ENCODE results near the gene COL4A6. TPM values are rescaled to one million over a fixed set of nuclear protein-coding genes. Genes with fewer than 3 reads are reported as not detected.
A peak's percentile ranks its signal among the peaks of the same experiment; 100 is the strongest.

The COL4A6 gene
- total and polyA plus RNA-seq, 5 experiments from 2014 or later, result not detected

DNA sequence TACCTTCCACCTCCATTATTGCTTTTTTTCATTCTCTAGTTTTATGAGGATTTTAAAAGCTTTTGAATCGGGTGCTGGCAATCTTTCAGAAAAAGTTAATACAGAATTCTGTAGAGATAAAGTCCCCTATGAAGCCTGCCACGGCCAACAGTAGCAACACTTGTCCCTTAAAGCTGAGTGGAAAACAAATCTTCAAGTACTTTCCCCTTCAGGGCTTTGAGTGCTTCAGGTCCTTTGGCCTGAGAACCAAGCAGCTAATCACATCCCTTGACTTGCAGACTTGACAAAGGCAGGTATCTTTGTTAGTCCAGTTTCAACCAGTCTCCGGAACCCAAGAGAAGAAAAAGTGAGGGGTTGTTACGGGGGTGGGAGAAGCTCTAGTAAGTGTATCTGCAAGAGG, 202.2 kb downstream of the COL4A6 start:
- Mint-ChIP-seq H3K27me3 (peaks cover 1 to 9% (median 4%) of the 10 kb centered on the region in 5 donors), H3K36me3 (no peaks in the 10 kb centered on the region), H3K4me1 (no peaks in the 10 kb centered on the region), H3K9me3 (no peaks in the 10 kb centered on the region), H3K27ac (no peak overlapping the region), H3K4me3 (no peak overlapping the region)
- POLR2A ChIA-PET, result no interaction called here
- ATAC-seq (no peak), DNase-seq (no peak)

DNA sequence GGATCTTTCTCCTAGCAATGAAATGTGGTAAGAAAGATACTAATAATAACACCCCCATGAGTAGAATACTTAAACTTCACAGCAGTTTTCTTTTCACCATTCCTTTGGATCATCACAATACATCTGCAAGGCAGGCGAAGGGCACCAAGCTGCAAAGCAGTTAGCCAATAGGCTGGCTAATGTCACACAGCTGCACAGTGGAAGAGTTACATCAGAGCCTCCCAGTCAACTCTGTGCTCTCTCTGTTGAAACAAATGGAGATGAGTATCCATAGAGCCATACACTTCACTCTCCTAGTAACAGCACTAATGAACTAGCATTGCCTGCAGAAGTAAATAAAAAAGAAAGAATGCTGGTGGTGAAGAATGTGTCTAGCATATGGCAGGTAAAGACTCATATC, 207.6 kb downstream of the COL4A6 start:
- no peak overlapping the region for H3K4me3 Mint-ChIP-seq
- no peaks in the 10 kb centered on the region for H3K36me3 Mint-ChIP-seq
- DNase-seq, result no peak
- H3K4me1 Mint-ChIP-seq, result no peaks in the 10 kb centered on the region
- POLR2A ChIA-PET, result no interaction called here
- no peaks in the 10 kb centered on the region for H3K9me3 Mint-ChIP-seq
- H3K27me3 Mint-ChIP-seq, result peaks cover 0 to 6% (median 0%) of the 10 kb centered on the region in 5 donors
- H3K27ac Mint-ChIP-seq, result no peak overlapping the region
- ATAC-seq, result no peak

DNA sequence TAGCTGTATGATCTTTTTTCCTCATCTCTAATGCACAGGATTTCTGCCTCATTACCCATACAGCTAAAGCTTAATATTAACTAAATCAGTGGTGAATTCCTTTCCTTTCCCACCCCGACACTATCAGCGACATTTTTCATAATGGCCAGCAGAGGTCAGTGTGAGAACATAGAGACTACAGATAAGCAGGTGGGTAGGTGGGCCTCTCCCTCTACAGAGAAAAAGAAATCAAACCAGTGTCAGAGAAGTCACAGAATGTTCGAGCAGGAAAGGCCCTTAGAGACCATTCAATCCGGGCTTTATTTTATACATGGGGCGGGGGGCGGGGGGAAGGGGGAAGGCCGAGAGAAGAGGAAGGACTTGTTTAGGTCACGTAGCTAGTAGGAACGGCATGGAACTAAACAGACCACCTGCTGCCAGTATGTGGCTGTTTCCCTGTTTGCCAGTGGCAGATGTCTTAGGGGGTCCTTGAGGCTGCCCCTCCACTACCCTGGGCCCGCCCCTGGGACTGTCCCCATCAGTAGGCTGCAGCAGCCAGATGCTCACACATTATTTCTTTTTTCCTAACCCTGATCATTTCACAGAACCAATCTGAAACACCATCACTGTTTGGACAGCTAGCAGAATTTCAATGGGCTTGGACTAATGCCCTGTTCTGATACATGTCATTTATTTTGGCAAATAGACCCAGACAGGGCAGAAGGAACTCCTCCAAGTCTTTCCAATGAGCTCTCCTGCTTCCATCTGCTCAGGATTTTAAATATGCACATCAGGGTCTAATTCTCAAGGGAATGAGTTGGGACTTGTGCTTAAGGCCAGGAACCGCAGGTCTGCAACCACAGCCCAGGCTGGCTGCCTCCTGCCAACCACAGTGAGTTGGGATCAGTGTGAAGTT, 213.2 kb downstream of the COL4A6 start:
- Mint-ChIP-seq H3K36me3 (no peaks in the 10 kb centered on the region), H3K27me3 (peaks cover 0 to 12% (median 2%) of the 10 kb centered on the region in 5 donors), H3K4me1 (peaks cover 2 to 5% (median 3%) of the 10 kb centered on the region in 4 donors), H3K9me3 (no peaks in the 10 kb centered on the region), H3K27ac (no peak overlapping the region), H3K4me3 (peak overlapping the region in 5 of 10 donors; percentile 3 to 46 (median 25))
- ATAC-seq, result no peak
- POLR2A ChIA-PET, result no interaction called here
- peak in 1 of 10 donors; percentile 8 for DNase-seq

DNA sequence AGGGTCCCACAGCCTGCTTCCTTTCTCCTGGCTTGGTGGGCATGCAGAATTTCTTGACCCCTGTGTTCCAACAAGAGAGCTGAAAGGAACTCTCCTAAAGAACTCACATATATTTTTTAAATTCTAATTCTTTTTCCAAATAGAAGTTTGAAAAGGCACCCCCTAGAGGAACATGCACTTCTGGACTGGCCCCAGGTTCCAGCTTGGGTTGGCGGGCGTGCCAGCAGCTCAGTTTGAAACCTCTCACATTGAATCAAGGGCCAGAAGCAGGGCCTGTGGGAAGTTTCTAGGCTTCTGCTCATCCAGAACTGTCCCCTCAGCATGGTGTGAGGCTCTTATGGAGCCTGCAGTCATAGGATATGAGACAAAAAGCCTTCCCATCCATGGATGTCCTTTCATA, 214.0 kb downstream of the COL4A6 start:
- Mint-ChIP-seq H3K4me3 (no peak overlapping the region), H3K27ac (no peak overlapping the region), H3K27me3 (peaks cover 0 to 12% (median 2%) of the 10 kb centered on the region in 5 donors), H3K9me3 (no peaks in the 10 kb centered on the region), H3K4me1 (peaks cover 2 to 5% (median 3%) of the 10 kb centered on the region in 4 donors), H3K36me3 (no peaks in the 10 kb centered on the region)
- no peak for DNase-seq
- no peak for ATAC-seq
- POLR2A ChIA-PET, result no interaction called here

DNA sequence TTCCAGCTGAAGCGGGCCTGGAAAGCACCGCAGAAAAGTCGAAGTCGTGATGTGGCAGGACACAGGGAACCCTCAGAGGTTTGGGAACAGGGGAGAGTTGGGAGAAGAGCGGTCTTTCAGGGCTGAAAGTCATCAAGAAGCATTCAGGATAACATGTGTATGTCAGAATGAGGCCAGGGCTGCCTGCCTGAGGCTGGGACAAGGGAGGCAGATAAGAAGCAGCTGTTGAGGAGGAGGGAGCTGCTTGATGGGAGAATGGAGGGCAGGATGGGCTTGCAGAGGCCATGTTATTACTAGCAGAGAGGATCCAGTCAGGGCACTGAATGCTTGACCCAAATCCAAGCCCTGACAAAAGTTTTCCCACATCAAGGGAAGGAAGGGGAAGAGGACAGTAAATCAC, 214.6 kb downstream of the COL4A6 start:
- Mint-ChIP-seq H3K4me1 (peaks cover 2 to 5% (median 3%) of the 10 kb centered on the region in 4 donors), H3K27ac (no peak overlapping the region), H3K27me3 (peaks cover 0 to 12% (median 2%) of the 10 kb centered on the region in 5 donors), H3K36me3 (no peaks in the 10 kb centered on the region), H3K9me3 (no peaks in the 10 kb centered on the region), H3K4me3 (no peak overlapping the region)
- ATAC-seq (no peak), DNase-seq (no peak)
- POLR2A ChIA-PET, result no interaction called here

DNA sequence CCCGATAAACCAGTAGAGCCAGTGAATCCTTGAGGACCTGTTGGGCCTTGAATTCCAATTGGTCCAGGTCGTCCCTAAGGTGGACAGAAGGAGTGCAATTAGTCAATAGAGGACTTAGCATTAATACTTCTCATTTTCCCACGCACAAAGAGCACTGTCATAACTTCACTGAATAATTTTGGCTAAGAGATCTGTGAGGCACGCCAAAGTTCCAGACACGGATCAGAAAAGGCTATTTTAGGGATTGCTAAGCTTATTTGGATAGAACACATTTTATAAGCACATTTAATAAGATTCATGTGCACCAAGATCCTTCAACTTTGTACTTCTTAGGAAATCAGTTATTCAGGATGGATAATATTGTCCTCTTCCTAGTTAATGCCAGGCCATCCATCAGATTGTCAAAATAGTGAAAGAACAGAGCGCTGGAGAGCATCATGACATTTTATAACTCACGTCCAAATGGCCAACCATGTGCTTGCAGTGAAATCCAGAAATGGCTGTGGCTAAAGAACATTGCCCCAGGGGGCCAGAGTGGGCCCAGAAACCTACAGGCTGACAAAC, 216.8 kb downstream of the COL4A6 start:
- POLR2A ChIA-PET, result no interaction called here
- H3K4me3 Mint-ChIP-seq, result no peak overlapping the region
- H3K4me1 Mint-ChIP-seq, result peaks cover 2 to 5% (median 3%) of the 10 kb centered on the region in 4 donors
- ATAC-seq, result no peak
- no peaks in the 10 kb centered on the region for H3K36me3 Mint-ChIP-seq
- H3K27ac Mint-ChIP-seq, result no peak overlapping the region
- no peaks in the 10 kb centered on the region for H3K9me3 Mint-ChIP-seq
- H3K27me3 Mint-ChIP-seq, result peaks cover 0 to 6% (median 2%) of the 10 kb centered on the region in 5 donors
- DNase-seq, result no peak

DNA sequence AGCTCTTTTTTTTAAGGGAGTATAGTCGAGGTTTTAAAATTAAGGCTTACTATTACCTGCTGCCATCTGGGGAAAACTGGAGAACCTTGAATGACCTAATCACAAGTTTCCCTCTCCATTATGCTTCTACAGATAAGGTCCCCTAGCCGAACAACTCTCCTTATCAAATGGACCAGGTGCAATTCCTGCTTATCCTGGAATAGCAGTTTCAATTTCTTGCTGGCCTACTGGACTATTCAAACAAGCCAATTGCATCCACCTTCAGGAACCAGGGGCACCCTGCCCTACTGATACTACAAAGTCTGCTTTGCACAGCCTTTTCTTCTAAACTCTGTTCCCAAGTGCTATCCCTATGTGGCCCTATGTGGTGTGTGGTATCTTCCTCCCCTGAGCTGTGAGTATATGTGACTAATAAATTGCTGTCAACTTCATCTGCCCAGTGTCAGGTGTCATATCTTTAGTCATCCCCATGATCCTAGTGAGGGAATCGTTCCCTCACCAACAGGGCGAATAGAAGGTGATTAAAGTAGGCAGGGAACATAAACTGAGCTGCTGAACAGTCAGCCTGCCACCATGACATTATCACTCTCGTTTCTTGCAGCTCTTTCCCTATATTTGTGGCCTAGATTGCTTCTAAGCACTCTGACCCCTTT, 218.1 kb downstream of the COL4A6 start:
- Mint-ChIP-seq H3K27ac (no peak overlapping the region), H3K36me3 (no peaks in the 10 kb centered on the region)

DNA sequence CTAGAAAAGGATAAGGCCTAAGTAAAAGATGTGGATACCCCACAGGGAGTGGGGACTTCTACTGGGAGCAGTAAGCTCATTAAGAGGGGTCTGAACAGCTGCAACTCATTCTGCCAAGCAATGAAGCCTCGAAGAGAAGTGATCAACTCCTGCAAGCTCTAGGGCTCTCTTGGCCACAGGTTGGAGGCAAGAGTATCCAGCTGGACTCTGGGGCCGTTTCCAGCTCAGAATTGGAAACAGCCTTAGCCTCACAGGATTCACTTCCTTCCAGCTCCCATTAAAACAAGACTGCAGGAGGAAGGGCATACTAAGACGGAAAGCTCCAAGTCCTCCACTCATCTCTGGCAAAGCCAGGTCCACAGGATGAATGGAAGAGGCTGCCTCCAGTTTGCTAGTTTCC, 220.3 kb downstream of the COL4A6 start:
- H3K4me1 Mint-ChIP-seq, result no peaks in the 10 kb centered on the region
- ATAC-seq, result no peak
- H3K27ac Mint-ChIP-seq, result no peak overlapping the region
- peaks cover 0 to 2% (median 0%) of the 10 kb centered on the region in 5 donors for H3K27me3 Mint-ChIP-seq
- POLR2A ChIA-PET, result no interaction called here
- no peak overlapping the region for H3K4me3 Mint-ChIP-seq
- no peaks in the 10 kb centered on the region for H3K36me3 Mint-ChIP-seq
- no peaks in the 10 kb centered on the region for H3K9me3 Mint-ChIP-seq
- no peak for DNase-seq

More for the DNA sequence above, 218.1 kb downstream of the COL4A6 start:
- DNase-seq, result no peak
- no peak for ATAC-seq
- Mint-ChIP-seq H3K9me3 (no peaks in the 10 kb centered on the region), H3K4me1 (peaks cover 2 to 5% (median 3%) of the 10 kb centered on the region in 4 donors), H3K27me3 (peaks cover 0 to 6% (median 2%) of the 10 kb centered on the region in 5 donors), H3K4me3 (no peak overlapping the region)
- POLR2A ChIA-PET, result no interaction called here

DNA sequence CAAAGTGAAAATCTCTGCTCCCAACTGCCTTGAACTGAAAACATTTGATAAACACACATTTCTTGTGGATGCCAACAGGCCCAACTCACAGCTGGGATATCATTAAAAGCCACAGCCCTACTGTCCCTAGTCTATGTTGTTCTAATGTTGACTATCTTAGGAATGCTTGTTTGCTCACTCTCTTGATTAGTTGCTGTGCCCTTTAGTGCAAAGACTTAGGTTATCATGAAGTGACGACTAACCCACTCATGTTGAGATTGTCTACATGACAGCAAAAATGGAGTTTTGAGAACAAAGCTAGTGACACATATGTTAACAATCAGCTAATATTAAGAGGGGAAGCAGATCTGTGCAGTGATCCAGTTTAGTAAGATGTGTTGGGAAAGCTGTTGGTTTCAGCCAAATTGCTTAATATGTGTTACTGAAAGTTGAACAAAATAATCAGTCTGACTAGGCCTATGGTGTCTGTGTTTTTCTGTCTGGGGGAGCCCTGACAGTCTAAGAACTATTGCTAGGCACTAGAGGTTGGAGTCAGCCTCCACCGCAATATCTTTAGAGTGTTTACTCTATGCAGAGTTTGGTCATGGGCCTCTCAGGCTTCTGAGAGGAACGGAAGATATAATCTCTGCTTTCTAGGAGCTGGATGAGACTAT, 221.2 kb downstream of the COL4A6 start:
- ATAC-seq, result no peak
- H3K36me3 Mint-ChIP-seq, result no peaks in the 10 kb centered on the region
- H3K4me1 Mint-ChIP-seq, result no peaks in the 10 kb centered on the region
- H3K27me3 Mint-ChIP-seq, result peaks cover 0 to 2% (median 0%) of the 10 kb centered on the region in 5 donors
- no peak overlapping the region for H3K4me3 Mint-ChIP-seq
- DNase-seq, result no peak
- no peak overlapping the region for H3K27ac Mint-ChIP-seq
- POLR2A ChIA-PET, result no interaction called here
- H3K9me3 Mint-ChIP-seq, result no peaks in the 10 kb centered on the region

DNA sequence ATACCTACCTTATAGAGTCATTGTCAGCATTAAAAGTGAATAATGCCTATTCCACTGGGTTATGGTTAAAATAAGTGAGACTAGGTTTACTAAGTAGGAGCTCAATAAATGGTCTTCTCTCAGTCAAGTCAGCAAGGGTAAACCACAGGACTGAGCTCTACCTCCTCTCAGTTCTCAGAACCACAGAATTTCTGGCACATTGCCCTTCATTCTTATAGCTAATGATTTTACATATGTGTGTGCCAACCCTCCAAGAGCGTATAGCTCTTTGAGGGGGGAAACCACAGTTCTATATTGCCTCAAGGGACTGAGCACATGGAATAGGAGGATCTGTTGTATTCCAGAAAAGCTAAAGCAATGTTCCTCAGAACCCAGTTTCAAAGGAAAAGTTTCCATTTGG, 221.8 kb downstream of the COL4A6 start:
- H3K36me3 Mint-ChIP-seq, result no peaks in the 10 kb centered on the region
- H3K4me3 Mint-ChIP-seq, result no peak overlapping the region
- POLR2A ChIA-PET, result no interaction called here
- DNase-seq (no peak), ATAC-seq (no peak)
- no peaks in the 10 kb centered on the region for H3K4me1 Mint-ChIP-seq
- H3K27ac Mint-ChIP-seq, result no peak overlapping the region
- H3K9me3 Mint-ChIP-seq, result no peaks in the 10 kb centered on the region
- peaks cover 0 to 2% (median 0%) of the 10 kb centered on the region in 5 donors for H3K27me3 Mint-ChIP-seq

DNA sequence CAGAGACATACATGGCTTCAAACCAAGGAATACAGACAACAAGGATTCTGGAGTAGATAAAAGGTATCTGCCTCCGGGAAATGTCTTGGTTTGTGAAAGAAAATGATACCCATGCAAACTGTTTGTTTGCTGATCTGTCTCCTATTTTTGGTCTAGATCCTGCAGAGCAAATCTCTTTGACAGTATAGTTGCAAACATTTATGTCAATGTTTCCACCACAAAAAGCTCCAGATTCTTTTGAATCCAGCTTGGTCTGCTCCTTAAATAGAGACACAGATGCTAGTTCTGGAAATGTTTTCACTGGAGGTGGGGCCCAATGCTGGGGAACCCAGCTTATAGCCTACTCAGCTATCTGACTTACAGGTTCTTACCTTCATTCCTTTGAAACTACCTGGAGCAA, 226.9 kb downstream of the COL4A6 start:
- DNase-seq (no peak), ATAC-seq (no peak)
- Mint-ChIP-seq H3K27ac (no peak overlapping the region), H3K27me3 (no peaks in the 10 kb centered on the region), H3K4me3 (no peak overlapping the region), H3K36me3 (no peaks in the 10 kb centered on the region), H3K4me1 (no peaks in the 10 kb centered on the region), H3K9me3 (no peaks in the 10 kb centered on the region)
- POLR2A ChIA-PET, result no interaction called here

DNA sequence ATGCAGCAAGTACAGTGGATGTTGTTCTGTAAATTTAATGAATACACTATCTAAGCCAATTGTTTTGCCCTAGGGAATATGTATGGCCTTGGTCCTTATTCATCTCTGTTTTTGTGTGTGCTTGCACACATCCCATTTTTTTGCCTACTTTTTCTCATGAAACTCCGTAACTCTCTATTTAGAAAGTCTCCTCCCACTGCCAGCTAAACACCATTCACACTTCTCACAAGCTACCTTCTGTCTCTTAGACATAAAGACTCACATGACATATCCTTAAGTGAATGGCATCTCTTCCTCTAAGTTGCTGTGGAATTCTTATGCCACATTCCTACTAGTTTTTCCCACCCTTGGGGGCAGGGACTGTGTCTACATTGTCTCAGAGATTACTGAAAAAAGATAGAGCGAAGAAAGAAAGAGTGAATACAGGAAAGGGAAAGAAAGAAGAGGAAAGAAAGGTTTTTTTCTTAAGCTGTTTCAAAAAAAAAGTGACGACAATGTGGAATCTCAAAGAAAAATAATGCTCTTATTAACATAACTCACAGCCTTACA, 229.1 kb downstream of the COL4A6 start:
- DNase-seq, result no peak
- POLR2A ChIA-PET, result no interaction called here
- Mint-ChIP-seq H3K4me3 (no peak overlapping the region), H3K9me3 (no peaks in the 10 kb centered on the region), H3K36me3 (no peaks in the 10 kb centered on the region), H3K4me1 (no peaks in the 10 kb centered on the region), H3K27me3 (peaks cover 0 to 10% (median 0%) of the 10 kb centered on the region in 5 donors), H3K27ac (no peak overlapping the region)
- no peak for ATAC-seq

Measured in naive thymus-derived CD8-positive, alpha-beta T cell (primary cell).